GM11168 (cell line): Measurements from ENCODE around the gene SNAPC1.

Experiments
- in situ Hi-C: fragments of 300-500 bp; cut with MboI; formaldehyde crosslinking; loops from one replicate; pipeline ENCODE4 v1.12.0; 2022; ENCODE audit warnings: low sequenced_read_pairs; ENCODE audit not compliant: unreplicated experiment

The SNAPC1 gene

GRCh38 chr14:61802010-61802568, 39.9 kb downstream of the SNAPC1 start:
- in situ Hi-C loops: no loop called here

GRCh38 chr14:61803755-61804154, 41.5 kb downstream of the SNAPC1 start:
- in situ Hi-C loops: no loop called here

DNA sequence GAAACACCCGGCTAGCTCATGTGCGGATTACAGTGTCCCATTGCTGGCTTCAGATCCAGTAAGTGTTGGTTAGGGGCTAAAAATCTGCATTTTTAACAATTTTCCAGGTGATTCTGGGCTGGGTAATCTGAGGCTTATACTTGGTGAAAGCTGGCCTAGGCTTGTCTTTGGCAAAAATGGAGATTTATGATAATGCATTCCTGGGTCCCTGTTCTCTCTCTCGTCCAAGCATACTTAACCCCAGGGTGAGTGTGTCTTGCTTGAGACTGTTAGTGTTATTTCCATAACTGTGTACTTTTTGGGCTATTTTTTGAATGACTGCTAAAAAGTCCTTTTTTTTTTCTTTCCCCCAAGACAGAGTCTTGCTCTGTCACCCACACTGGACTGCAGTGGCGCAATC, 43.2 kb downstream of the SNAPC1 start:
- in situ Hi-C loops: no loop called here

- in situ Hi-C loops: no loop called here
Measured at GRCh38 chr14:61811882-61812346, 49.7 kb downstream of the SNAPC1 start.

- in situ Hi-C loops: no loop called here
Measured at GRCh38 chr14:61812347-61813095, 50.3 kb downstream of the SNAPC1 start, which contains the start of gene SYT16. TSS of gene SYT16 (plus strand) at chr14:61812703.

- in situ Hi-C loops: no loop called here
Measured at GRCh38 chr14:61813096-61813606, 50.9 kb downstream of the SNAPC1 start.

- in situ Hi-C loops: loop anchor here (10.0 kb wide), 1 partner anchor 528 kb away; no protein-coding TSS in a partner anchor
Measured at GRCh38 chr14:61822458-61822857, 60.2 kb downstream of the SNAPC1 start.

DNA sequence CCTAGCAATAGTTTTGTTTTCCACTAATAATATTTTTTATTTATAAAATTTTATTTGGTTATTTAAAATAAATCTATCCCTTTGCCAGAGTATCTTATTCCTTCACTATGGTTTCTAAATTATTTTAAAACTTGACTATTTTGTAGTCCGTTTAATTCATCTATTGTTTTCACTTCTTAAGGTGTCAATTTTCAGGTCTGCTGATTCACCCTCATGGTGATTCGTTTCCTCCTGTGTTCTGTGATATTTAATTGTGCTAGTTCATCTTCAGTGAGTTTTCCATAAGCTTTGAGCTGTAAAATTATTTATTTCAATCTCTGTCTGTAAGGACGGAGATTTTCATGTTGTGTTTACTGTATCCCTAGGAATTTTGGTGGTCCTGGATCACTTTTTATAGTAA, 70.6 kb downstream of the SNAPC1 start:
- in situ Hi-C loops: no loop called here

DNA sequence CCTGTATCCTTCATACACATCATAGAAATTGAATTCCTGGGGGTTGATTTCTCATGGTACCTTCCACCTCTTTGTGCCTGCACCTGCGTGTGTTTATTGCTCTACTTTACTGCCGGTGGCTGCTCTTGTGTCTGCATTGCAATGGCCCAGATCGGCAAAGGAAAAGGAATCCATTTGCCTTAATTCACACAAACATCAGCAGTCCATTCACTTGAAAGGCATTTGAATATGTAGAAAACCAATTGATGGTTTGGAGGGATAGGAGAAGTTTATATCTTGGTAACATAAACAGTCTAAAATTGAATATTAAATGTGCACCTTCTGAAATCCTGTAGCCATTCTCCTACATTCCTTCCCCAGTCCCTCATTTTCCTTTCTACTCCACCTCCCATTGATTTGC, 74.0 kb downstream of the SNAPC1 start:
- in situ Hi-C loops: loop anchor here (5.0 kb wide), 1 partner anchor 379 kb away; no protein-coding TSS in a partner anchor

DNA sequence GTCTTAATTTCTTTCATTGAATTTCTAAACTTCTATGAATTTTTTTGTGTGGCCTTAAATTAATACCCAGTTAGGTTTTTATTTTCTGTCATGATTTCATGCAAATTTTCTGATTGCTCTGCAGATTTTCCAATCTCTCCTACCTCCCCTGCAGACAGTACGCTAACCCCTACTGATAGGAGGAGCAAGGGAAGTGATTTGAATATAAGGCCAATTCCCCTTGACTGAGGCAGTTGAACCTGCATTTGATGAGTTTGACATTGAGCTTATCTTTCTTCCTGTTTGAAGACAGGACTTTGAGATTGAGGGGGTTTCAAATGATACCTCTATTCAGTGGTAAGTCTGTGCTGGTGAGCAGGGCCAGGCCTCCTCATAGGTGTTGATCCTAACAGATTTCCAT, 74.6 kb downstream of the SNAPC1 start:
- in situ Hi-C loops: loop anchor here (5.0 kb wide), 1 partner anchor 380 kb away; no protein-coding TSS in a partner anchor

DNA sequence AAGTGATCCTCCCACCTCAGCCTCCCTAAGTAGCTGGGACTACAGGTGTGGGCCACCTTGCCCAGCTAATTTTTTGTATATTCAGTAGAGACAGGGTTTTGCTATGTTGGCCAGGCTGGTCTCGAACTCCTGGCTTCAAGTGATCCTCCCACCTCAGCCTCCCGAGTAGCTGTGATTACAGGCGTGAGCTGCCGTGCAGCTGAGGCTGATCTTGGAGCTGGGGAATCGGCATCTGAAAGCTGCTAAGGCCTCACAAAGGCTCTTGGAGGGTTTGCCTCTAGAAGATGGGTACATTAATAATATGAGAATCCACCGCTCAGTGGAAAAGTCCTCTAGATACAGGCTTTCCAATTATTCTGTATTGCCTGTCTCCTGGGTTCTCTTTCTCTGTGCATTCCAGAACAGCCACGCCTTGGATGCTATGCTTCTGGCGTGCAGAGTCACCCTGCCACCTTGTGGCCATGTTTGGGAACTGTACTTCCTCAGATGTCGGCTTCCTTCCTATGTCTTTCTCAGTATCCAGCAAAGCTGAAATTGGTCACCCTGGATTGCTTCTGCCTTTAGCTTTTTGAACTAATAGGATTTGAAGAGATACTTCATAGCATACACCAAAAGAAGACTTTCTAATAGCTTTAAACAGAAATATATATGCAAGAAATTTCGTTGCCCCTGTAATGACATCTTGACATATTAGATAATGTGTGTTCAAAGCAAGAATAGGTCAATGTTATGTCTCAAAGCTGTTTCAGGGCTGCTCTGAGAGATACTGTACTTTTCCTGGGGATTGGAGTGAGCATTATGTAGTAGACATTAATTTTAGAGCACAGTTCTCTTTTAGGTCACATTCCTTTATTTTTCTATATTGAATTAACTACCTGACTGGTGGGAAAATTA, 75.4 kb downstream of the SNAPC1 start:
- in situ Hi-C loops: loop anchor here (5.0 kb wide), 1 partner anchor 380 kb away; no protein-coding TSS in a partner anchor

DNA sequence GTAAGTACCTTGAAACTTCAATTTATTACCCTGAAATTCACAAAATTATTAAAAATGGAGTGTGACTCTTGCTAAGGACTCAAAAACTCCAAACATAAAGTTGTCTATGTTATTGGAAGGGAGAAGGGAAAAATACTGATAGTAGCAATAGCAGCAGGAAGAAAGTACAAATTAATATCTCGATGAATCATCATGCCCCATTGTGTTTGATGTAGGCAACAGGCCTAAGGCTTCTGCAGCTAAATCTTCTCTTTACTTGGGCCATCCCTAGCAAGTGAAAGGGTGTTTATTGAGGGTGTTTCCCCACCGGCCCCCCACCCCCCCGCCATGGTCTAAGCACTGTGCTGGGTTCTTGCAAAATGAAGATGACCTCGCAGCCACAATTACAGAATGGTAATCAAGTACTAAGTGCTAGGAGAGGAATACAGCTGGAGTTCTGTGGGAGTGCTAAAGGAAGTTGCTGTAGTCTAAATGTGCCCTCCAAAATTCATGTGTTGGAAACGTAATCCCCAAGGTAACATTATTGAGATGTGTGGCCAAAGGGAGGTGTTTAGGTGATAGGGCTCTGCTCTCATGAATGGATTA, 76.5 kb downstream of the SNAPC1 start:
- in situ Hi-C loops: loop anchor here (5.0 kb wide), 1 partner anchor 381 kb away; no protein-coding TSS in a partner anchor

GRCh38 chr14:61839507-61839906, 77.3 kb downstream of the SNAPC1 start:
- in situ Hi-C loops: loop anchor here (5.0 kb wide), 1 partner anchor 382 kb away; no protein-coding TSS in a partner anchor

GRCh38 chr14:61841145-61841544, 78.9 kb downstream of the SNAPC1 start:
- in situ Hi-C loops: no loop called here
